Measurements from ENCODE around the gene ERVMER34-1.

- TF ChIP-seq SIN3A (IDR thresholded peaks at IDR 0.05; ENCODE audit: borderline replicate concordance, insufficient read depth, low read length) = no peak
- no peak for TF ChIP-seq TAF1 (IDR thresholded peaks at IDR 0.05; ENCODE audit: borderline replicate concordance, insufficient read depth, low read length)
Observed at GRCh38 chr4:52721968-52722815, 29.0 kb downstream of the ERVMER34-1 start.

Measured in PFSK-1 (cell line).